IPS-18c (cell line): ENCODE measurements around the gene PDCD7.

ENCODE experiments used
- H3K4me3 ChIP-seq: 2 replicates; pipeline ENCODE4 v1.7.0; 2013; ENCODE audit warnings: low read depth, mild to moderate bottlenecking, low read length, moderate library complexity; ENCODE audit not compliant: insufficient read depth
- H3K9me3 ChIP-seq: one replicate; pipeline ENCODE4 v1.6.1; 2013; ENCODE audit warnings: mild to moderate bottlenecking, low read length, moderate library complexity; ENCODE audit not compliant: control insufficient read depth, insufficient read depth

Gene PDCD7

GRCh38 chr15:65068403-65068788 lies 65.2 kb downstream of the PDCD7 start:
- H3K4me3 ChIP-seq: peak overlapping the region; percentile 69; the same call in 1 of the 2 replicates
- peaks cover 2% of the 10 kb centered on the region for H3K9me3 ChIP-seq

GRCh38 chr15:65067645-65068402 lies 65.8 kb downstream of the PDCD7 start, which contains the start of gene RASL12:
TSS of gene RASL12 (minus strand) at chr15:65067991. CDS start at chr15:65067835, 156 bp downstream.
- Histone ChIP-seq H3K4me3 (peak within 1 kb of the TSS; percentile 69), H3K9me3 (peaks cover 2% of the 10 kb centered on the region)
